Esophagus squamous epithelium (tissue), 4 donors: Measurements from ENCODE around the gene RBM19.

ENCODE experiments used
- POLR2A ChIP-seq, 4 donors: fragments of 450-650 bp; IDR thresholded peaks; one replicate each; pipeline ENCODE4 v1.6.1; 2017; ENCODE audit warnings: antibody characterized with exemption in 4 of 4, mild to moderate bottlenecking in 4 of 4, moderate library complexity in 3 of 4
- TF ChIP-seq, protein P1 (sequence below), 6 experiments: fragments of 450-650 bp in 4 of 6; fragments of 200-600 bp in 2 of 6; sonication (generic) in 2 of 6; IDR thresholded peaks; one replicate each; pipeline ENCODE4 v1.5.1; 2016 to 2019; ENCODE audit warnings: antibody characterized with exemption in 6 of 6, mild to moderate bottlenecking in 4 of 6, moderate library complexity in 4 of 6

GRCh38 chr12:113862590-113863454 lies 103.3 kb downstream of the RBM19 start:
- no peak for TF ChIP-seq POLR2A (IDR thresholded peaks at IDR 0.05)
- TF ChIP-seq, protein P1, sequence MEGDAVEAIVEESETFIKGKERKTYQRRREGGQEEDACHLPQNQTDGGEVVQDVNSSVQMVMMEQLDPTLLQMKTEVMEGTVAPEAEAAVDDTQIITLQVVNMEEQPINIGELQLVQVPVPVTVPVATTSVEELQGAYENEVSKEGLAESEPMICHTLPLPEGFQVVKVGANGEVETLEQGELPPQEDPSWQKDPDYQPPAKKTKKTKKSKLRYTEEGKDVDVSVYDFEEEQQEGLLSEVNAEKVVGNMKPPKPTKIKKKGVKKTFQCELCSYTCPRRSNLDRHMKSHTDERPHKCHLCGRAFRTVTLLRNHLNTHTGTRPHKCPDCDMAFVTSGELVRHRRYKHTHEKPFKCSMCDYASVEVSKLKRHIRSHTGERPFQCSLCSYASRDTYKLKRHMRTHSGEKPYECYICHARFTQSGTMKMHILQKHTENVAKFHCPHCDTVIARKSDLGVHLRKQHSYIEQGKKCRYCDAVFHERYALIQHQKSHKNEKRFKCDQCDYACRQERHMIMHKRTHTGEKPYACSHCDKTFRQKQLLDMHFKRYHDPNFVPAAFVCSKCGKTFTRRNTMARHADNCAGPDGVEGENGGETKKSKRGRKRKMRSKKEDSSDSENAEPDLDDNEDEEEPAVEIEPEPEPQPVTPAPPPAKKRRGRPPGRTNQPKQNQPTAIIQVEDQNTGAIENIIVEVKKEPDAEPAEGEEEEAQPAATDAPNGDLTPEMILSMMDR (IDR thresholded peaks at IDR 0.05), result no peak
